ENCODE measurements around the gene NUB1. TPM values are rescaled to one million over a fixed set of nuclear protein-coding genes. Genes with fewer than 3 reads are reported as not detected.

NUB1 gene
- total RNA-seq, 1 donor, result 51.0 TPM

- no peak for DNase-seq (ENCODE audit: low read depth)
- TF ChIP-seq CTCF (IDR thresholded peaks at IDR 0.05; ENCODE audit: insufficient read depth, low read depth, low read length), result no peak
- no peak overlapping the region for H3K4me3 ChIP-seq (ENCODE audit: low read depth, low read length)
Measured at GRCh38 chr7:151312831-151313809, 28.5 kb upstream of the NUB1 start.

- TF ChIP-seq CTCF (IDR thresholded peaks at IDR 0.05; ENCODE audit: insufficient read depth, low read depth, low read length), result no peak
- no peak overlapping the region for H3K4me3 ChIP-seq (ENCODE audit: low read depth, low read length)
- DNase-seq (ENCODE audit: low read depth), result peak; percentile 12
Measured at GRCh38 chr7:151313857-151314256, 27.8 kb upstream of the NUB1 start.

GRCh38 chr7:151314401-151314800 is 27.2 kb upstream of the NUB1 start:
- no peak for DNase-seq (ENCODE audit: low read depth)
- H3K4me3 ChIP-seq (ENCODE audit: low read depth, low read length), result no peak overlapping the region
- no peak for TF ChIP-seq CTCF (IDR thresholded peaks at IDR 0.05; ENCODE audit: insufficient read depth, low read depth, low read length)

- no peak overlapping the region for H3K4me3 ChIP-seq (ENCODE audit: low read depth, low read length)
- peak; percentile 83 for TF ChIP-seq CTCF (IDR thresholded peaks at IDR 0.05; ENCODE audit: insufficient read depth, low read depth, low read length)
- DNase-seq (ENCODE audit: low read depth), result peak; percentile 73
Measured at GRCh38 chr7:151315038-151315655, 26.5 kb upstream of the NUB1 start.

- no peak overlapping the region for H3K4me3 ChIP-seq (ENCODE audit: low read depth, low read length)
- DNase-seq (ENCODE audit: low read depth), result no peak
- no peak for TF ChIP-seq CTCF (IDR thresholded peaks at IDR 0.05; ENCODE audit: insufficient read depth, low read depth, low read length)
Measured at GRCh38 chr7:151316896-151317295, 24.7 kb upstream of the NUB1 start.

- no peak overlapping the region for H3K4me3 ChIP-seq (ENCODE audit: low read depth, low read length)
- no peak for DNase-seq (ENCODE audit: low read depth)
- TF ChIP-seq CTCF (IDR thresholded peaks at IDR 0.05; ENCODE audit: insufficient read depth, low read depth, low read length), result no peak
Measured at GRCh38 chr7:151317936-151318335, 23.7 kb upstream of the NUB1 start.
